ENCODE measurements around the gene MGAT1. TPM values are rescaled to one million over a fixed set of nuclear protein-coding genes. Genes with fewer than 3 reads are reported as not detected.
"Not testable (repeated sequence)": the region's sequence is repeated elsewhere in the genome, so short reads cannot be mapped to it uniquely, and the experiment has no call there.

Gene MGAT1
- total RNA-seq, 2 experiments from 2014 or later: 161 to 171 TPM

DNA sequence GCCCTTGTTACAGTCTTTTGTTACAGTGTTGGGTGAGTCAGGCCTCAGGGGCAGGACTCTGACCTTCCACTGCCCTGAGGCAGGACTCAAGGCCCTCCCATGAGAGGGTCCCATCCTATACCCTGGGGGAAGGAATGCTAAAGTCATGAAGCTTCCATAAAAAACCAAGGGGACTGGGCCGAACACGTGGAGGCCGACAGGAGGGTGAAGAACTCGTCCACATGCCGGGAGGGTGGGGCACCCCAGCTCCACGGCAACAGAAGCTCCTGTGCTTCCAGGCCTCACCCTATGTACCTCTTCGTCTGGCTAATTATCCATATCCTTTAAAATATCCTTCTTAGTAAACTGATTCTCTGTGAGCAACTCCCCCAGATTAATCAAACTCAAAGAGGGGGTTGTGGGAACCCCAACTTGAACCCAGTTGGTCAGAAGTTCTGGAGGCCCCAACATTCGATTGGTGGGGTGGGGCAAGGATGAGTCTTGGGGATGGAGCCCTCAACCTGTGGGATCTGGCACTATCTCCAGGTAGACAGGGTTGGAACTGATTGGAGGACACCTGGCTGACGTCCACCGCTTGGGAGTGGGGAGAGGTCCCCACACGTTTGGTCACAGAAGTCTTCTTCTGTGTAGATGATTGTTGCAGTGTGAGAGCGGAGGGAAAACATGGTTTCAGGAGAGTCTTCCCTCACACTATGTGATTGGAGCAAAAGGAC is 19.1 kb downstream of the MGAT1 start:
- intact Hi-C loops (cut with micrococcal nuclease): no loop called here
- Mint-ChIP-seq H3K27ac (no peak overlapping the region), H3K36me3 (ENCODE audit: low read depth) (no peaks in the 10 kb centered on the region), H3K4me1 (ENCODE audit: low read depth) (peaks cover 31% of the 10 kb centered on the region), H3K4me3 (no peak overlapping the region), H3K9me3 (no peaks in the 10 kb centered on the region), H3K27me3 (no peaks in the 10 kb centered on the region)
- ChIA-PET POLR2A (interaction anchor here (0.7 to 1.5 kb wide), 2 partner anchors 18 to 95 kb away, joined by 3 to 5 read pairs; no protein-coding TSS in a partner anchor), CTCF (interaction anchor here (0.6 to 2.8 kb wide), 6 partner anchors 11 to 298 kb away, joined by 3 to 9 read pairs (median 4); partner anchors contain the start of gene MGAT1)
- ATAC-seq (no peak), DNase-seq (no peak)
- TF ChIP-seq, protein P1, sequence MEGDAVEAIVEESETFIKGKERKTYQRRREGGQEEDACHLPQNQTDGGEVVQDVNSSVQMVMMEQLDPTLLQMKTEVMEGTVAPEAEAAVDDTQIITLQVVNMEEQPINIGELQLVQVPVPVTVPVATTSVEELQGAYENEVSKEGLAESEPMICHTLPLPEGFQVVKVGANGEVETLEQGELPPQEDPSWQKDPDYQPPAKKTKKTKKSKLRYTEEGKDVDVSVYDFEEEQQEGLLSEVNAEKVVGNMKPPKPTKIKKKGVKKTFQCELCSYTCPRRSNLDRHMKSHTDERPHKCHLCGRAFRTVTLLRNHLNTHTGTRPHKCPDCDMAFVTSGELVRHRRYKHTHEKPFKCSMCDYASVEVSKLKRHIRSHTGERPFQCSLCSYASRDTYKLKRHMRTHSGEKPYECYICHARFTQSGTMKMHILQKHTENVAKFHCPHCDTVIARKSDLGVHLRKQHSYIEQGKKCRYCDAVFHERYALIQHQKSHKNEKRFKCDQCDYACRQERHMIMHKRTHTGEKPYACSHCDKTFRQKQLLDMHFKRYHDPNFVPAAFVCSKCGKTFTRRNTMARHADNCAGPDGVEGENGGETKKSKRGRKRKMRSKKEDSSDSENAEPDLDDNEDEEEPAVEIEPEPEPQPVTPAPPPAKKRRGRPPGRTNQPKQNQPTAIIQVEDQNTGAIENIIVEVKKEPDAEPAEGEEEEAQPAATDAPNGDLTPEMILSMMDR (IDR thresholded peaks at IDR 0.05): no peak

DNA sequence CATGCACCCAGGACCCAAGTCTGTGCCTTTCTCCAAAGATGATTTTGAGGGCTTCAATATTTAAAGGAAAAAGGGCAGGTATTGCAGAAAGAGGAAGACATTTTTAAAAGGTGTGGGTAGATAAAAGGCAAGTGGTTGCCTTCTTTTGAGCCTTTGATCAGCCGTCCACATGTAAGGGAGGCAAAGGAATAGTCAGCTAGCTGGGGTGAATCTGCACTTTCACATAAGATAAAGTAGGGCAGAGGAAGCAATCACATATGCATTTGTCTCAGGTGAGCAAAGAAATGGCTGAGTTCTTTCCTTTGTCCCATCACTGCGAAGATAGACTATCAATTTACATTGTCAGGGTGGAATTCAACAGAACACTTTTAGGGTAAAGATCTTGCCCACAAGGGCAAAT is 19.9 kb downstream of the MGAT1 start:
- Mint-ChIP-seq H3K27me3 (no peaks in the 10 kb centered on the region), H3K4me3 (no peak overlapping the region), H3K4me1 (ENCODE audit: low read depth) (peaks cover 29% of the 10 kb centered on the region), H3K9me3 (no peaks in the 10 kb centered on the region), H3K27ac (no peak overlapping the region), H3K36me3 (ENCODE audit: low read depth) (no peaks in the 10 kb centered on the region)
- POLR2A ChIA-PET: no interaction called here
- TF ChIP-seq, protein P1 (IDR thresholded peaks at IDR 0.05): no peak
- CTCF ChIA-PET: interaction anchor here (0.6 kb wide), 1 partner anchor 298 kb away, joined by 3 read pairs; no protein-coding TSS in a partner anchor
- ATAC-seq (no peak), DNase-seq (no peak)
- intact Hi-C loops (cut with micrococcal nuclease): no loop called here

DNA sequence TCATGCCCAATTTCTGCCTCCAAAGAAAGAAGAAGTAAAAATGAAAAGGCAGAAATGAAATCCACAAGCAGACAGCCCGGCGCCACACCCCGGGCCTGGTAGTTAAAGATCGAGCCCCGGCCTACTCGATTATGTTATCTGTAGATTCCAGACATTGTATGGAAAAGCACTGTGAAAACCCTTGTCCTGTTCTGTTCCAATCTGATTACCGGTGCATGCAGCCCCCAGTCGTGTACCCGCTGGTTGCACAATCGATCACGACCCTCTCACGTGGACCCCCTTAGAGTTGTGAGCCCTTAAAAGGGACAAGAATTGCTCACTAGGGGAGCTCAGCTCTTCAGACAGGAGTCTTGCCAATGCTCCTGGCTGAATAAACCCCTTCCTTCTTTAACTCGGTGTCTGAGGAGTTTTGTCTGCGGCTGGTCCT is 20.7 kb downstream of the MGAT1 start:
- ATAC-seq; H3K27me3 Mint-ChIP-seq; intact Hi-C loops (cut with micrococcal nuclease); CTCF ChIA-PET; H3K27ac Mint-ChIP-seq; H3K4me3 Mint-ChIP-seq; H3K9me3 Mint-ChIP-seq; H3K36me3 Mint-ChIP-seq (ENCODE audit: low read depth); DNase-seq: not testable (repeated sequence)
- H3K4me1 Mint-ChIP-seq (ENCODE audit: low read depth): peaks cover 23% of the 10 kb centered on the region
- POLR2A ChIA-PET: interaction anchor here (0.6 kb wide), 1 partner anchor 123 kb away, joined by 3 read pairs; no protein-coding TSS in a partner anchor

DNA sequence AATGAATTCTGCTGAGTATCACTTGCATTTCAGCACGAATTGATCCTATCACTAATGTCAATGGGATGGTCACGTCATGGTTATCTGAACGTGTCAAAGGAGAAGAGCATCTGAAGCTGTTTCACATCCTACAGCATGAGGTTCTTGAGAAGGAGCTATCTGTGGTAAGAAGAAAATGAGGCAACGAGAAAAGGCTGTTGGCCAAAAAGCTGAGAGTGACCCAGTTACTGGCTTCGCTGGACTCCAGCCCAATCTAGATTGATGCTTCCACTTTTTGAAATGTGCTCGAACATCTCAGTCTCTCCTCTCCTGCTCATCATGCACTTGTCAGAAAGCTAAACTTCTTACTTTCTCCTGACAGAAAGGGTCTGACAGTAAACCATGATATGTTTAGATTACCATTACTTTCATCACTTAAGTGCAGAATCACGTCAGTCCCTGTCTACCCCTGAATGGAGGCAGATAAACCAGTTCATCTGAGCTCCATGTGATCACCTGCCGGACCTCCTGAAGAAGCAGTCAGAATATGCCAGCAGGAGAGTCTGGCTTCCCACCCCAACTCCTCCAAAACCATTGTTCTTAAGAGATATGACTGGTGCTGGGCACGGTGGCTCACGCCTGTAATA is 22.5 kb downstream of the MGAT1 start:
- Mint-ChIP-seq H3K27ac (no peak overlapping the region), H3K4me3 (no peak overlapping the region), H3K4me1 (ENCODE audit: low read depth) (peaks cover 8% of the 10 kb centered on the region), H3K9me3 (no peaks in the 10 kb centered on the region), H3K27me3 (peaks cover 1% of the 10 kb centered on the region), H3K36me3 (ENCODE audit: low read depth) (no peaks in the 10 kb centered on the region)
- TF ChIP-seq, protein P1 (IDR thresholded peaks at IDR 0.05): no peak
- ATAC-seq (no peak), DNase-seq (no peak)
- ChIA-PET POLR2A (no interaction called here), CTCF (no interaction called here)
- intact Hi-C loops (cut with micrococcal nuclease): no loop called here

DNA sequence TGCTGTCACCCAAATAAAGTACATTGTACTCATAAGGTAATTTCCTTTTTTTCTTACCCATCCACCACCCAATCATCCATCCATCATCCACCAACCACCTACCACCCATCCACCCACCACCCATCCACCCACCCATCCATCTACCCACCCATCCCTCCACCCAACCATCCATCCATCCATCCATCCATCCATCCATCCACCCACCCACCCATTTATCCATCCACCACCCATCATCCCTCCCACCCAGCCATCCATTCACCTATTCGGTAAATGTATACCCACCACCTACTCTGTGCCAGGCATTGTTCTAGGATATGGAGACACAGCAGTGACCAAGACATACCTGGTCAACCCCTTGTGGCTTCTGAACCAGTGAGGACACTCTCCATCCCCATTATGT is 25.1 kb downstream of the MGAT1 start:
- ChIA-PET POLR2A (no interaction called here), CTCF (no interaction called here)
- H3K27ac Mint-ChIP-seq: no peak overlapping the region
- no peaks in the 10 kb centered on the region for H3K36me3 Mint-ChIP-seq (ENCODE audit: low read depth)
- H3K9me3 Mint-ChIP-seq: peaks cover 9% of the 10 kb centered on the region
- intact Hi-C loops (cut with micrococcal nuclease): no loop called here
- no peaks in the 10 kb centered on the region for H3K4me1 Mint-ChIP-seq (ENCODE audit: low read depth)
- ATAC-seq (no peak), DNase-seq (no peak)
- TF ChIP-seq, protein P1 (IDR thresholded peaks at IDR 0.05): no peak
- peaks cover 5% of the 10 kb centered on the region for H3K27me3 Mint-ChIP-seq
- H3K4me3 Mint-ChIP-seq: no peak overlapping the region

All from activated CD8-positive, alpha-beta T cell treated with anti-CD3 and anti-CD28 coated beads for 36 hours (primary cell).